H1 (cell line): ENCODE measurements around the gene TRPV4. TPM values are rescaled to one million over a fixed set of nuclear protein-coding genes. Genes with fewer than 3 reads are reported as not detected.

Source experiments
- ATF2 ChIP-seq: IDR thresholded peaks from 2 replicates; pipeline ENCODE4 v1.6.1; 2012; ENCODE audit warnings: low read length, inconsistent platforms
- BRCA1 ChIP-seq: IDR thresholded peaks from 2 replicates; pipeline ENCODE4 v1.6.1; 2012; ENCODE audit warnings: low read depth, low read length, improper control_type of control experiment
- EP300 ChIP-seq, 2 experiments: IDR thresholded peaks; 1 replicate in 1 of 2; 2 replicates in 1 of 2; pipeline ENCODE4 v1.6.1; 2011 to 2012; ENCODE audit warnings: low read depth in 2 of 2, low read length in 2 of 2, mild to moderate bottlenecking in 2 of 2, borderline replicate concordance in 1 of 2, inconsistent platforms in 1 of 2, moderate library complexity in 1 of 2
- RNF2 ChIP-seq: fragments of 200-900, 300-1000 bp; sonication (generic); IDR thresholded peaks from 2 replicates; pipeline ENCODE4 v1.7.1; 2016; ENCODE audit warnings: borderline replicate concordance, low read depth, mild to moderate bottlenecking, antibody characterized with exemption, low read length; ENCODE audit not compliant: poor library complexity, severe bottlenecking; ENCODE audit errors: missing control alignments
- TBP ChIP-seq: IDR thresholded peaks from 2 replicates; pipeline ENCODE4 v1.6.1; 2011; ENCODE audit warnings: low read depth, low read length, improper control_type of control experiment
- polyA plus RNA-seq, 7 experiments: library from polyadenylated mRNA; depleted of rRNA in 3 of 7; stranded (reverse) in 5 of 7; unstranded in 2 of 7; fragments of >200 nt in 5 of 7; fragments of 200-250 nt in 2 of 7; gene quantifications; 1 replicate in 5 of 7; 2 replicates in 1 of 7; 4 replicates in 1 of 7; pipeline versions ENCODE4 v1.2.1 to v1.2.3, GENCODE V29; 2011 to 2013; ENCODE audit warnings: missing spikeins in 2 of 7, mixed read lengths in 2 of 7
- total RNA-seq: library from RNA; stranded (reverse); fragmentation: NEBNext Ultra II Directional; extraction: Animal tissue kit (Norgen Biotek cat#: 25700); gene quantifications from 2 replicates; pipeline ENCODE4 v1.2.1, GENCODE V29; 2021

TRPV4 gene
- total and polyA plus RNA-seq, 2 of the 8 experiments (the other 6 are each of a cell fraction or from before 2014, with no cell fraction given) = 2.1 to 6.2 TPM

GRCh38 chr12:109830718-109831117 lies 2.5 kb downstream of the TRPV4 start (continued):
- TF ChIP-seq ATF2 = no peak
- TF ChIP-seq BRCA1 = no peak
- TF ChIP-seq TBP = no peak
- no peak for TF ChIP-seq RNF2
- no peak for TF ChIP-seq EP300 (IDR thresholded peaks at IDR 0.05; ENCODE audit: borderline replicate concordance in 1 of 2, low read depth in 2 of 2, low read length in 2 of 2)
- TF ChIP-seq, all 59 proteins: peak for 0
